ENCODE data around the gene SOBP.

- no peak for TF ChIP-seq CTCF (IDR thresholded peaks at IDR 0.05; ENCODE audit: borderline replicate concordance, extremely low read depth, low read length, poor library complexity, severe bottlenecking)
- no peak for TF ChIP-seq EZH2 (IDR thresholded peaks at IDR 0.05; ENCODE audit: borderline replicate concordance, low read depth, low read length, severe bottlenecking)
These were observed 177.2 kb downstream of the SOBP start for GRCh38 chr6:107666981-107667601.
